HG02588 (cell line): Measurements from ENCODE around the gene CALY.

ENCODE experiments used
- ATAC-seq: cut with Tn5 transposase; IDR thresholded peaks from one replicate; pipeline ENCODE4 v1.9.1; 2021; ENCODE audit warnings: mild to moderate bottlenecking, moderate library complexity; ENCODE audit not compliant: unreplicated experiment

Gene CALY

GRCh38 chr10:133275684-133276092 lies 61.0 kb downstream of the CALY start:
- peak; percentile 30 for ATAC-seq

- ATAC-seq = peak; percentile 48
Measured at GRCh38 chr10:133274751-133275683, 61.7 kb downstream of the CALY start.
